ENCODE data around the gene MYO18B.

MYO18B gene

GRCh38 chr22:25848954-25849353 lies 107.0 kb downstream of the MYO18B start:
- Histone ChIP-seq H3K9me2 (replicated peaks; ENCODE audit: insufficient read depth, low read length) (no peaks in the 10 kb centered on the region), H3F3A (ENCODE audit: insufficient read depth, low read length) (no peaks in the 10 kb centered on the region), H3K4me1 (ENCODE audit: low read length) (no peaks in the 10 kb centered on the region), H3K79me2 (ENCODE audit: low read length) (no peaks in the 10 kb centered on the region), H4K20me1 (ENCODE audit: insufficient read depth, low read length) (no peaks in the 10 kb centered on the region), H3K36me3 (replicated peaks; ENCODE audit: insufficient read depth, low read length) (no peaks in the 10 kb centered on the region), H3K9me3 (replicated peaks; ENCODE audit: insufficient read depth, low read length) (no peaks in the 10 kb centered on the region), H3K4me2 (ENCODE audit: low read depth, low read length) (no peak overlapping the region), H3K27me3 (replicated peaks; ENCODE audit: insufficient read depth, low read length) (peaks cover 45% of the 10 kb centered on the region), H3K9ac (ENCODE audit: low read length) (no peak overlapping the region), H3K27ac (ENCODE audit: low read length) (no peak overlapping the region), H3K4me3 (ENCODE audit: low read length) (no peak overlapping the region), H2AFZ (ENCODE audit: low read length) (no peak overlapping the region)
- no peak for DNase-seq
- TF ChIP-seq EZH2phosphoT487 (IDR thresholded peaks at IDR 0.05; ENCODE audit: low read length), result no peak
- no peak for TF ChIP-seq EZH2 (optimal IDR thresholded peaks at IDR 0.05; ENCODE audit: low read depth, low read length)
- TF ChIP-seq, protein P1, sequence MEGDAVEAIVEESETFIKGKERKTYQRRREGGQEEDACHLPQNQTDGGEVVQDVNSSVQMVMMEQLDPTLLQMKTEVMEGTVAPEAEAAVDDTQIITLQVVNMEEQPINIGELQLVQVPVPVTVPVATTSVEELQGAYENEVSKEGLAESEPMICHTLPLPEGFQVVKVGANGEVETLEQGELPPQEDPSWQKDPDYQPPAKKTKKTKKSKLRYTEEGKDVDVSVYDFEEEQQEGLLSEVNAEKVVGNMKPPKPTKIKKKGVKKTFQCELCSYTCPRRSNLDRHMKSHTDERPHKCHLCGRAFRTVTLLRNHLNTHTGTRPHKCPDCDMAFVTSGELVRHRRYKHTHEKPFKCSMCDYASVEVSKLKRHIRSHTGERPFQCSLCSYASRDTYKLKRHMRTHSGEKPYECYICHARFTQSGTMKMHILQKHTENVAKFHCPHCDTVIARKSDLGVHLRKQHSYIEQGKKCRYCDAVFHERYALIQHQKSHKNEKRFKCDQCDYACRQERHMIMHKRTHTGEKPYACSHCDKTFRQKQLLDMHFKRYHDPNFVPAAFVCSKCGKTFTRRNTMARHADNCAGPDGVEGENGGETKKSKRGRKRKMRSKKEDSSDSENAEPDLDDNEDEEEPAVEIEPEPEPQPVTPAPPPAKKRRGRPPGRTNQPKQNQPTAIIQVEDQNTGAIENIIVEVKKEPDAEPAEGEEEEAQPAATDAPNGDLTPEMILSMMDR (IDR thresholded peaks at IDR 0.05; ENCODE audit: low read length), result no peak

GRCh38 chr22:25849522-25849921 lies 107.5 kb downstream of the MYO18B start:
- Histone ChIP-seq H2AFZ (ENCODE audit: low read length) (no peak overlapping the region), H3K27ac (ENCODE audit: low read length) (no peak overlapping the region), H3K4me2 (ENCODE audit: low read depth, low read length) (no peak overlapping the region), H3K9ac (ENCODE audit: low read length) (no peak overlapping the region), H3K9me3 (replicated peaks; ENCODE audit: insufficient read depth, low read length) (no peaks in the 10 kb centered on the region), H4K20me1 (ENCODE audit: insufficient read depth, low read length) (no peaks in the 10 kb centered on the region), H3K27me3 (replicated peaks; ENCODE audit: insufficient read depth, low read length) (peaks cover 39% of the 10 kb centered on the region), H3F3A (ENCODE audit: insufficient read depth, low read length) (no peaks in the 10 kb centered on the region), H3K79me2 (ENCODE audit: low read length) (no peaks in the 10 kb centered on the region), H3K36me3 (replicated peaks; ENCODE audit: insufficient read depth, low read length) (no peaks in the 10 kb centered on the region), H3K4me1 (ENCODE audit: low read length) (no peaks in the 10 kb centered on the region), H3K4me3 (ENCODE audit: low read length) (no peak overlapping the region), H3K9me2 (replicated peaks; ENCODE audit: insufficient read depth, low read length) (no peaks in the 10 kb centered on the region)
- no peak for DNase-seq
- no peak for TF ChIP-seq EZH2 (optimal IDR thresholded peaks at IDR 0.05; ENCODE audit: low read depth, low read length)
- TF ChIP-seq EZH2phosphoT487 (IDR thresholded peaks at IDR 0.05; ENCODE audit: low read length), result no peak
- TF ChIP-seq, protein P1 (IDR thresholded peaks at IDR 0.05; ENCODE audit: low read length), result no peak

GRCh38 chr22:25852223-25852622 lies 110.2 kb downstream of the MYO18B start:
- Histone ChIP-seq H3K9me3 (replicated peaks; ENCODE audit: insufficient read depth, low read length) (no peaks in the 10 kb centered on the region), H3K4me3 (ENCODE audit: low read length) (no peak overlapping the region), H3K36me3 (replicated peaks; ENCODE audit: insufficient read depth, low read length) (no peaks in the 10 kb centered on the region), H3K27me3 (replicated peaks; ENCODE audit: insufficient read depth, low read length) (peaks cover 29% of the 10 kb centered on the region), H3K9ac (ENCODE audit: low read length) (no peak overlapping the region), H3F3A (ENCODE audit: insufficient read depth, low read length) (no peaks in the 10 kb centered on the region), H3K27ac (ENCODE audit: low read length) (no peak overlapping the region), H3K4me2 (ENCODE audit: low read depth, low read length) (no peak overlapping the region), H2AFZ (ENCODE audit: low read length) (no peak overlapping the region), H3K9me2 (replicated peaks; ENCODE audit: insufficient read depth, low read length) (no peaks in the 10 kb centered on the region), H3K4me1 (ENCODE audit: low read length) (no peaks in the 10 kb centered on the region), H3K79me2 (ENCODE audit: low read length) (no peaks in the 10 kb centered on the region), H4K20me1 (ENCODE audit: insufficient read depth, low read length) (no peaks in the 10 kb centered on the region)
- TF ChIP-seq, protein P1 (IDR thresholded peaks at IDR 0.05; ENCODE audit: low read length), result no peak
- TF ChIP-seq EZH2 (optimal IDR thresholded peaks at IDR 0.05; ENCODE audit: low read depth, low read length), result no peak
- TF ChIP-seq EZH2phosphoT487 (IDR thresholded peaks at IDR 0.05; ENCODE audit: low read length), result no peak
- DNase-seq, result no peak
